ENCODE measurements around the gene ZFP2.
"Not testable (repeated sequence)": the region's sequence is repeated elsewhere in the genome, so short reads cannot be mapped to it uniquely, and the experiment has no call there.

ZFP2 gene

GRCh38 chr5:178895615-178896571 lies at the start of gene ZFP2:
TSS of gene ZFP2 (plus strand) at chr5:178895913. CDS start at chr5:178931314, 35,401 bp downstream.
- DNase-seq (ENCODE audit: low read depth in 2 of 2, low spot score in 1 of 2) = no peak

GRCh38 chr5:178849316-178849715 lies 46.4 kb upstream of the ZFP2 start:
- DNase-seq (ENCODE audit: low read depth in 2 of 2, low spot score in 1 of 2) = no peak

- DNase-seq (ENCODE audit: low read depth in 2 of 2, low spot score in 1 of 2) = no peak
These were observed 43.8 kb upstream of the ZFP2 start for GRCh38 chr5:178851951-178852350.

GRCh38 chr5:178854284-178854683 lies 41.4 kb upstream of the ZFP2 start:
- DNase-seq (ENCODE audit: low read depth in 2 of 2, low spot score in 1 of 2) = no peak

GRCh38 chr5:178859625-178860521 lies 35.8 kb upstream of the ZFP2 start, which contains the start of gene ZNF354B:
TSS of gene ZNF354B (plus strand) at chr5:178859953. CDS start at chr5:178861048, 1,095 bp downstream.
- DNase-seq (ENCODE audit: low read depth in 2 of 2, low spot score in 1 of 2) = peak; percentile 41 to 66

GRCh38 chr5:178860615-178861014 lies 35.1 kb upstream of the ZFP2 start:
- DNase-seq (ENCODE audit: low read depth in 2 of 2, low spot score in 1 of 2) = not testable (repeated sequence)

GRCh38 chr5:178861627-178862026 lies 34.1 kb upstream of the ZFP2 start:
- DNase-seq (ENCODE audit: low read depth in 2 of 2, low spot score in 1 of 2) = no peak

GRCh38 chr5:178866946-178867345 lies 28.8 kb upstream of the ZFP2 start:
- no peak for DNase-seq (ENCODE audit: low read depth in 2 of 2, low spot score in 1 of 2)

- DNase-seq (ENCODE audit: low read depth in 2 of 2, low spot score in 1 of 2) = no peak
These were observed 26.1 kb upstream of the ZFP2 start for GRCh38 chr5:178869577-178869976.

GRCh38 chr5:178870411-178870810 lies 25.3 kb upstream of the ZFP2 start:
- no peak for DNase-seq (ENCODE audit: low read depth in 2 of 2, low spot score in 1 of 2)

GRCh38 chr5:178872302-178872701 lies 23.4 kb upstream of the ZFP2 start:
- no peak for DNase-seq (ENCODE audit: low read depth in 2 of 2, low spot score in 1 of 2)

GRCh38 chr5:178883115-178883694 lies 12.5 kb upstream of the ZFP2 start:
- DNase-seq (ENCODE audit: low read depth in 2 of 2, low spot score in 1 of 2) = not testable (repeated sequence)

GRCh38 chr5:178883815-178884430 lies 11.8 kb upstream of the ZFP2 start:
- no peak for DNase-seq (ENCODE audit: low read depth in 2 of 2, low spot score in 1 of 2)

- DNase-seq (ENCODE audit: low read depth in 2 of 2, low spot score in 1 of 2) = no peak
These were observed 3.6 kb downstream of the ZFP2 start for GRCh38 chr5:178899289-178899688.

- no peak for DNase-seq (ENCODE audit: low read depth in 2 of 2, low spot score in 1 of 2)
These were observed 7.1 kb downstream of the ZFP2 start for GRCh38 chr5:178902849-178903248.

GRCh38 chr5:178931846-178932760 lies 36.4 kb downstream of the ZFP2 start:
- no peak for DNase-seq (ENCODE audit: low read depth in 2 of 2, low spot score in 1 of 2)

GRCh38 chr5:178940569-178941360 lies 45.1 kb downstream of the ZFP2 start, which contains the start of gene ZNF454:
TSS of gene ZNF454 (plus strand) at chr5:178941198. CDS start at chr5:178942792, 1,594 bp downstream.
- DNase-seq (ENCODE audit: low read depth in 2 of 2, low spot score in 1 of 2) = no peak

- no peak for DNase-seq (ENCODE audit: low read depth in 2 of 2, low spot score in 1 of 2)
These were observed 45.6 kb downstream of the ZFP2 start for GRCh38 chr5:178941361-178941760.
